ENCODE data around the gene KCTD21. TPM values are rescaled to one million over a fixed set of nuclear protein-coding genes. Genes with fewer than 3 reads are reported as not detected.
A peak's percentile ranks its signal among the peaks of the same experiment; 100 is the strongest.
"Not testable (repeated sequence)": the region's sequence is repeated elsewhere in the genome, so short reads cannot be mapped to it uniquely, and the experiment has no call there.

Gene KCTD21, protein sequence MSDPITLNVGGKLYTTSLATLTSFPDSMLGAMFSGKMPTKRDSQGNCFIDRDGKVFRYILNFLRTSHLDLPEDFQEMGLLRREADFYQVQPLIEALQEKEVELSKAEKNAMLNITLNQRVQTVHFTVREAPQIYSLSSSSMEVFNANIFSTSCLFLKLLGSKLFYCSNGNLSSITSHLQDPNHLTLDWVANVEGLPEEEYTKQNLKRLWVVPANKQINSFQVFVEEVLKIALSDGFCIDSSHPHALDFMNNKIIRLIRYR
- polyA plus RNA-seq (ENCODE audit: insufficient read length in 4 of 4), result 1 to 10 TPM; 8.0 to 9.4 (median 8.4) TPM

GRCh38 chr11:78188286-78189173 is at the start of gene KCTD21, which contains the start of gene USP35:
TSS of gene KCTD21 (minus strand) at chr11:78188626. CDS start at chr11:78174554, 14,072 bp downstream.
TSS of gene USP35 (plus strand) at chr11:78188919. CDS start at chr11:78196246, 7,327 bp downstream.
- peak; percentile 86 to 91 (median 88) for DNase-seq (ENCODE audit: low read depth in 4 of 4, low spot score in 3 of 4)

GRCh38 chr11:78237293-78238046 is 49.0 kb upstream of the KCTD21 start:
- DNase-seq (ENCODE audit: low read depth in 4 of 4, low spot score in 3 of 4), result no peak

- DNase-seq (ENCODE audit: low read depth in 4 of 4, low spot score in 3 of 4), result no peak
These were observed 45.6 kb upstream of the KCTD21 start for GRCh38 chr11:78234006-78234405.

DNA sequence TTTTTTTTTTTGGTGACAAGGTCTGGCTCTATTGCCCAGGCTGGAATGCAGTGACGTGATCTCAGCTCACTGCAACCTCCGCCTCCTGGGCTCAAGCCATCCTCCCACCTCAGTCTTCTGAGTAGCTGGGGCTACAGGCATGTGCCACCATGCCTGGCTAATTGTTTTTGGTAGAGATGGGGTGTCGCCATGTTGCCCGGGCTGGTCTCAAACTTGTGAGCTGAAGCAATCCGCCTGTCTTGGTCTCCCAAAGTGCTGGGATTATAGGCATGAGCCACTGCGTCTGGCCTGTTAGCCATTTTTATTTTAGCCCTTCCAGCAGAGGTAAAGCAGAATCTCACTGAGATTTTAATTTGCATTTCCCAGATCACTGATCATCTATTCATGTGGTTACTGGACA is 44.6 kb upstream of the KCTD21 start:
- DNase-seq (ENCODE audit: low read depth in 4 of 4, low spot score in 3 of 4), result not testable (repeated sequence)

DNA sequence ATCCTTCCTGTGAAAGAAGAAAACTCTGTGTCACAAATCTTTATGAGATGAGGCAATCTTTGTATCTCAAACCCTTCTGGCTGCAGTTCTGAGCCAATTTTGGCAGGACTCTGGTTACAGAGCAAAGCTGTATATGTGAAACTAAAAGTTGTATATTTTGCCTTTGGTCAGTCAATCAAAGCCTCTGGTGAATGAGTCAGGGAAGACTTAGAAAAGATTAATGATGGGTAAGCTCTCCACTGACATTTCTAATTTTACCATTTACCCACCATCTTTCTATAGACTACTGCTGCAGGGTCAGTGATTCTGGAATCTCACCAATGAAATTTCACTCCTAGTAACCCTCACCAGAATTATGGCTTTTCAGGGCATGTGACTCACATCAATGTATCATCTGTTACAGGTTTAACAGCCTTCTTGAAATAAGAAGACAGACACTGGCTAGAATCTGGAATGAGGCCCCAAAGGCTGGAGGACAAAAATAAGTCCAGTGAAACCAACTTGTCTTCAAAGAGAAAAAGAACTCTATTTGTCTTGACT is 43.6 kb upstream of the KCTD21 start:
- no peak for DNase-seq (ENCODE audit: low read depth in 4 of 4, low spot score in 3 of 4)

DNA sequence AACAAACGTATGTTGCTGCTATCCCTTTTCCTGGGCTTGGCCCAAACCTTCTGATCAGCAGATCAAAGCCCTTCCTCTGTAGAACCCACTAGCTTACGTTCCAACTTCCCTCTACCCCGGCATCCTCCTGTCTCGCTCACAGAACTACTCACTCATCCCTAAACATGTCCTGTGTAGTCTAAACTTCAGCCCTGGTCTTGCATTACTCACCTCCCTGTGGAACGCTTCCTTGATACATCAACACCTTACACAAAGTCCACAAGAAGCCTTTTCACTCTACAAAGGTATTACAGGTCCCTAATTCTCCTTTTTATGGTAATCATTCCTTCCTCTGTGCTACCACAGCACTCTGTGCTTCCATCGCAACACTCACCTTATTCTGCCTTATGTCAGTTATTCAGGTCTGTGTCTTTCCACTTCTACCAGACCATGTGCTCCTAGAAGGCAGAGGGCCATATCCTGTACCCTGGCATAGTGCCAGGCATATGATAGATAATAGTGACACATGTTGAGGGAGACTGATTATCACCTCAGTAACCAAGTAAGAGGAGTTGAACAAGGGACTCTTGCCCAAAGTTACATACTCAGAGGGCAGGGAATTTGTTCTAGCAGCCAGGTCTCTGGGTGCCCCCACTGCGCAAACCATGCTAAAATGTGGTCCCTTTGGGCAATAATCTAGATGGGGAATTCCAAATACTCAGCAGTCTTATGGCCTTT is 41.9 kb upstream of the KCTD21 start:
- no peak for DNase-seq (ENCODE audit: low read depth in 4 of 4, low spot score in 3 of 4)

DNA sequence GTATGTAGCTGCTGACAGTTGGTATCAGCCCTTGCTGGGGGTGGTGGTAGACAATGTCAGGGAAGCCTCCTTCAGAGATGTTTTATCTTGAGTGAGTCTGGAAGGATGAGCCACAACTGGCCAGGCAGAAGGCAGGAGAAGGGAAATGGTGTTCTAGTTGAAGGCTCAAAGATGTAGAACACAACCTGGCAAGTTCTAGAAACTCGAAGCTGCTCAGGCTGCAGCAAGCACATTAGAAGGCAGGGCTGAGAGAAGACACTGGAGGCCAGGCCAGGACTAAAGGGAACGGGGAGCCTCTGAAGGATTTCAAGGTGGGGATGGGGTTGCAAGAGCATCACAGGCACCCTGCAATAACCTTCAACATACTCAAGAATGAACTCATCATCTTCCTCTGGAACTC is 40.7 kb upstream of the KCTD21 start:
- no peak for DNase-seq (ENCODE audit: low read depth in 4 of 4, low spot score in 3 of 4)

- DNase-seq (ENCODE audit: low read depth in 4 of 4, low spot score in 3 of 4), result peak; percentile 31 to 44 (median 42)
These were observed 40.0 kb upstream of the KCTD21 start for GRCh38 chr11:78228467-78228866.

- DNase-seq (ENCODE audit: low read depth in 4 of 4, low spot score in 3 of 4), result no peak
These were observed 39.5 kb upstream of the KCTD21 start for GRCh38 chr11:78227921-78228320.

DNA sequence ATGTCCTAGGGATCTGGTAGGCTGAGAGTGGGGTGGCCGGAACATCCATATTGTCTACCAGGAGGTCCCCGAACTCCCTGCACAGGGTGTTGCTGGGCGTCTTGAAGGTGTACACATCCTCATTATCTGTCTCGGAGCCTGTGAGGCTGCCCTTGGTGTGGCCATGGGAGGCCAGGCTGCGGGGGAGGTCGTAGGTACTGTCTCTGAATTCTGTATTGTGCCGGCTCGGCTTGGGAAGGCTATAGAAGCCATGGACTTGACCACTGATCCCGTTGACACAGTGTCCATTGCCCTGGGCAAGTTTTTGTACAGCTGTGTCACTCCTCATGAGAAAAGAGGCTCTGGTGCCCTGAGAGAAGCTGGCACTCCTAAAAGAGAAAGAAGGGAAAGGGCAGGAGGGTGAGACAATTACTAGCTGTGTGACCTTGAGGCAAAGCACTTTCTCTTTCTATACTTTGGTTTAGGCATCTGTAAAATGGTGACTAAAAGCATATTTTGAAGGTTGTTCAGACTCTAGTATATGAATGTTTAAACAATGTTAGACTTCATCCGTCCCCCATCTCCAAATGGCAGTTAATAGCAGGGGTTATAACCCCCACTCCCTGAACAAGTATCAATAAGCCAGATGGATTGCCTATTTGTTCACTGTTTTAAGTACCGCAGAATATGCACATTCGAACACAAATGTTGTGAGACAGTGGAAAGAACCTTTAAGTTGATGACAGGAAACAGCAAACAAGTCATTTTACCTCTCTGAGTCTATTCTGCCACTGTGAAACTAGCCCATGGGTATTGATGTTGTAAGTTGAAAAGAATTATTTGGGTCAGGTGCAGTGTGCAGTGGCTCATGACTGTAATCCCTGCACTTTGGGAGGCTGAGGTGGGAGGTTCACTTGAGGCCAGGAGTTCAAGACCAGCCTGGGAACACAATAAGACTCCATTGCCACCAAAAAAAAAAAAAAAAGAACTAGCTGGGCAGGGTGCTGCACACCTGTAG is 38.6 kb upstream of the KCTD21 start:
- DNase-seq (ENCODE audit: low read depth in 4 of 4, low spot score in 3 of 4), result no peak

DNA sequence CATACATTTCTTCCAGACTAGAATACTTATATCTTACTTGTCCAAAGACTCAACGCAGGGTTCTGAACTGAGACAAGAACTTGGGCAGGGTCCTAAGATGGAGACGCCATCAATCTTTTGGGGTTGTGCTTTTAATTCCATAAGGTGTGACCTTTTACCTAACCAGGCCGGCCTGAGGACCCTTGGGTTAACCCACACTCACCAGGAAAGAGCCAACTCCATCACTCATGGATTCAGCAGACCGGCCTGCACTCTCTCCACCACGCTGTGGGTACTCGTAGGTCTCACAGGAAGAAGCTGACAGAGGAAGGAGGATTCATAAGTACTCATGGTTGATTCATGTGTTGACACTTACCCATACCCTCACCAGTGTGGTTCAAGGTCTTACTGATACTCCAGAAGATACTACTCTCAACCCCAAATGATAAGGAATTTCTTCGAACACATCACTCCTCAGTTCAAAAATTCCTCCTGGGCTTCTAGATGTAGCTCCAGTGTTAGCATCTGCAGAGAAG is 36.5 kb upstream of the KCTD21 start:
- DNase-seq (ENCODE audit: low read depth in 4 of 4, low spot score in 3 of 4), result no peak

- DNase-seq (ENCODE audit: low read depth in 4 of 4, low spot score in 3 of 4), result no peak
These were observed 36.1 kb upstream of the KCTD21 start for GRCh38 chr11:78224506-78224905.

GRCh38 chr11:78223320-78223954 is 35.0 kb upstream of the KCTD21 start:
- no peak for DNase-seq (ENCODE audit: low read depth in 4 of 4, low spot score in 3 of 4)

DNA sequence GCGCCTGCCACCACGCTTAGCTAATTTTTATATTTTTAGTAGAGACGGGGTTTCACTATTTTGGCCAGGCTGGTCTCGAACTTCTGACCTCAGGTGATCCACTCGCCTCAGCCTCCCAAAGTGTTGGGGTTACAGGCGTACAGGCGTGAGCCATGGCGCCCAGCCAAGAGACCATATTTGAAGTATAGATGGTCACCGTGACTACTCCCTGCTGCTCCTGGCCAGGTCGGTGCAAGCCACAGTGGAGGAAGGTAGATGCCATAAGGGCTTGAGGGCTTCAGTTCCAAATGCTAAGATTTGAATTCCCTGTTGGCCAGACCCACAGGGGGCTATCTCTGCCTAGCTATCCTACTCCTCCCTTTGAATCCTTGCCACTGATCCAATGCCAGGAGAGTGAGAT is 34.3 kb upstream of the KCTD21 start:
- not testable (repeated sequence) for DNase-seq (ENCODE audit: low read depth in 4 of 4, low spot score in 3 of 4)

GRCh38 chr11:78221396-78222315 is 33.2 kb upstream of the KCTD21 start:
- DNase-seq (ENCODE audit: low read depth in 4 of 4, low spot score in 3 of 4), result no peak

DNA sequence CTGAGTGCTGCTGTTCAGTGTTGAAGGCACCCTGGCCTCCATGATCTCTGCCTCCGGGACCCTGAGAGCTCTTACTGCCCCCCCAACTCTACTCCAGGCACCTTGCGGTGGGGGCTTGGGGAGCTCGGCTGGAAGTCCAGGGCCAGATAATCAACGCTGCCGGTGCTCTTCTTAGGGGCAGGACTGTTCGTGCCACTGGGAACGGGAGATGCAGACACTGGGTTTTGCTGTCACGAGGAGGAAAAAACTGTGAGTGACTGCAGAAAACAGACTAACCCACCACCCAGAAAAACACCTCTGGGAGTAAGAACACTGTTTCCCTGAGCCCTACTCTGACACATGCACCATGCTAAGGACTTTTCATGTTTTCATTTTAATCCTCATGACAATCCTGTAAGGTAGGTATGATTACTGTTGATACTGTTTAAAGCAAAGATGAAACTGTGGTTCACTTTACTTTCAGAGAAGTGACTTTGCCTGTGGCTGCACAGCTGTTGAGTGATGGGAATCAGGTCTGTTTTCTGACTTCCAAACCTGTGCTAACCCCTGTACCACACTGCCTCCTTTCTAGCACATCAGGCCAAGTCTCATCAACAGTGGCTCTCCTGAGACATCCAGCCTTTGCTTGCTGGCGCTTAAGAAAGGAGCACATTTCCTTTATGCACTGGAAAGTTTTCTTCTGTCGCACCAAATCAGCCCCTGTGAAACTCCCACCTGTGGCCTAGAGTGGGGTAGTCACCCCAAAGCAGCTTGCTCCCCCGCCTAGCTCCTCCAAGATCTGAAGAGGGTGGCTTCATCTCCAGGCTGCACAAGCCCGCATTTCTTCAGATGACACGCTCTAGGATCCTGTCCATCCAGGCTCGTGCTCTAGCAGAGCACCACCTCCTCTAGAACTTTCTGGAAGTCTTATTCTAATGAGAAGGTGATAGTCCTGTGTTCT is 32.1 kb upstream of the KCTD21 start:
- DNase-seq (ENCODE audit: low read depth in 4 of 4, low spot score in 3 of 4), result no peak

All from left renal pelvis (tissue), 4 donors.